RCC 7860 (cell line): ENCODE measurements around the gene MPP1.

Source experiments
- DNase-seq: peaks from one replicate; pipeline ENCODE4 v3.0.0-alpha.2; 2015; ENCODE audit warnings: low spot score
- FAIRE-seq: peaks from 2 replicates; lab custom pipeline; 2012; peaks lifted over from hg19 to GRCh38; lab: Jason Lieb, UNC

Gene MPP1

GRCh38 chrX:154779261-154779660 lies 26.0 kb downstream of the MPP1 start:
- FAIRE-seq (no peak), DNase-seq (peak; percentile 14)

GRCh38 chrX:154776753-154777152 lies 28.5 kb downstream of the MPP1 start:
- no peak for DNase-seq
- FAIRE-seq, result no peak

- peak; percentile 68 for FAIRE-seq
- peak; percentile 51 for DNase-seq
Measured at GRCh38 chrX:154775419-154776349, 29.6 kb downstream of the MPP1 start.

GRCh38 chrX:154774622-154775021 lies 30.7 kb downstream of the MPP1 start:
- DNase-seq (no peak), FAIRE-seq (no peak)

GRCh38 chrX:154762537-154763296 lies 42.6 kb downstream of the MPP1 start, which contains the start of gene DKC1:
TSS of gene DKC1 (plus strand) at chrX:154762864. CDS start at chrX:154762966, 102 bp downstream.
- DNase-seq (peak; percentile 93), FAIRE-seq (peak; percentile 84)

GRCh38 chrX:154761977-154762536 lies 43.2 kb downstream of the MPP1 start:
- FAIRE-seq (no peak), DNase-seq (no peak)

- no peak for DNase-seq
- FAIRE-seq, result no peak
Measured at GRCh38 chrX:154758696-154759095, 46.6 kb downstream of the MPP1 start.

GRCh38 chrX:154751669-154752271 lies 53.5 kb downstream of the MPP1 start:
- FAIRE-seq, result no peak
- no peak for DNase-seq

- DNase-seq (no peak), FAIRE-seq (no peak)
Measured at GRCh38 chrX:154751203-154751668, 54.0 kb downstream of the MPP1 start.

- DNase-seq, result no peak
- FAIRE-seq, result no peak
Measured at GRCh38 chrX:154750301-154751202, 54.7 kb downstream of the MPP1 start, which contains the start of gene GAB3. TSS of gene GAB3 (minus strand) at chrX:154751077. CDS start at chrX:154751025, 52 bp downstream.

- FAIRE-seq (no peak), DNase-seq (no peak)
Measured at GRCh38 chrX:154749856-154750255, 55.4 kb downstream of the MPP1 start.

GRCh38 chrX:154748712-154749339 lies 56.5 kb downstream of the MPP1 start:
- DNase-seq (peak; percentile 31), FAIRE-seq (no peak)

GRCh38 chrX:154742613-154743012 lies 62.7 kb downstream of the MPP1 start:
- FAIRE-seq, result no peak
- no peak for DNase-seq

- no peak for FAIRE-seq
- DNase-seq, result no peak
Measured at GRCh38 chrX:154739952-154740465, 65.3 kb downstream of the MPP1 start.

- peak; percentile 30 for DNase-seq
Measured at GRCh38 chrX:154738011-154738738, 67.1 kb downstream of the MPP1 start.

GRCh38 chrX:154737136-154737535 lies 68.1 kb downstream of the MPP1 start:
- no peak for DNase-seq
- FAIRE-seq, result no peak

More at GRCh38 chrX:154738011-154738738, 67.1 kb downstream of the MPP1 start:
- FAIRE-seq, result peak; percentile 65

- DNase-seq (no peak), FAIRE-seq (no peak)
Measured at GRCh38 chrX:154735695-154736393, 69.4 kb downstream of the MPP1 start.
